Mesenteric fat pad (tissue), 1 donor: Measurements from ENCODE around the gene ASPHD1. TPM values are rescaled to one million over a fixed set of nuclear protein-coding genes. Genes with fewer than 3 reads are reported as not detected.
"Not testable (repeated sequence)": the region's sequence is repeated elsewhere in the genome, so short reads cannot be mapped to it uniquely, and the experiment has no call there.

Experiments
- DNase-seq: peaks from one replicate; pipeline ENCODE4 v3.0.0-alpha.2; 2020; ENCODE audit warnings: low spot score
- total RNA-seq: library from RNA; stranded (reverse); fragmentation: NEBNext Ultra II Directional; extraction: Animal tissue kit (Norgen Biotek cat#: 25700); gene quantifications from one replicate; pipeline ENCODE4 v1.2.1, GENCODE V29; 2021
- donor health status: DM: yes; HTN: yes; CAD: no.

Gene ASPHD1
- total RNA-seq, 1 donor from 2014 or later, result 0.67 TPM

GRCh38 chr16:29876594-29877249, 23.6 kb upstream of the ASPHD1 start:
- no peak for DNase-seq

- no peak for DNase-seq
Observed at GRCh38 chr16:29877266-29877961, 22.9 kb upstream of the ASPHD1 start.

- no peak for DNase-seq
Observed at GRCh38 chr16:29878172-29878571, 22.1 kb upstream of the ASPHD1 start.

- no peak for DNase-seq
Observed at GRCh38 chr16:29881050-29881449, 19.2 kb upstream of the ASPHD1 start.

- no peak for DNase-seq
Observed at GRCh38 chr16:29883987-29884386, 16.3 kb upstream of the ASPHD1 start.

GRCh38 chr16:29889372-29889771, 10.9 kb upstream of the ASPHD1 start:
- not testable (repeated sequence) for DNase-seq

GRCh38 chr16:29891525-29892457, 8.5 kb upstream of the ASPHD1 start:
- no peak for DNase-seq

- no peak for DNase-seq
Observed at GRCh38 chr16:29892458-29892813, 7.9 kb upstream of the ASPHD1 start.

GRCh38 chr16:29893553-29893952, 6.7 kb upstream of the ASPHD1 start:
- no peak for DNase-seq

GRCh38 chr16:29894352-29894751, 5.9 kb upstream of the ASPHD1 start:
- no peak for DNase-seq

- DNase-seq, result no peak
Observed at GRCh38 chr16:29896841-29897240, 3.4 kb upstream of the ASPHD1 start.

GRCh38 chr16:29897333-29897732, 3.0 kb upstream of the ASPHD1 start:
- no peak for DNase-seq

GRCh38 chr16:29898135-29898803, 2.0 kb upstream of the ASPHD1 start:
- DNase-seq, result no peak

- no peak for DNase-seq
Observed at GRCh38 chr16:29898804-29899515, 1.3 kb upstream of the ASPHD1 start.

GRCh38 chr16:29899516-29900101, 679 bp upstream of the ASPHD1 start, which contains the start of gene SEZ6L2:
SEZ6L2 (minus strand) TSS chr16:29899550; CDS start chr16:29899019, 531 bp downstream.
- no peak for DNase-seq

- DNase-seq, result no peak
Observed at GRCh38 chr16:29900888-29901606, 759 bp downstream of the ASPHD1 start.

GRCh38 chr16:29901607-29901945, 1.3 kb downstream of the ASPHD1 start:
- DNase-seq, result no peak

- no peak for DNase-seq
Observed at GRCh38 chr16:29903590-29903989, 3.3 kb downstream of the ASPHD1 start.

- no peak for DNase-seq
Observed at GRCh38 chr16:29904947-29905346, 4.7 kb downstream of the ASPHD1 start.

GRCh38 chr16:29905668-29906067, 5.4 kb downstream of the ASPHD1 start:
- DNase-seq, result no peak
